GM21619 (cell line): ENCODE measurements around the gene WDR31.
"Not testable (repeated sequence)": the region's sequence is repeated elsewhere in the genome, so short reads cannot be mapped to it uniquely, and the experiment has no call there.

Experiments used
- ATAC-seq: cut with Tn5 transposase; IDR thresholded peaks from one replicate; pipeline ENCODE4 v1.9.1; 2021; ENCODE audit not compliant: unreplicated experiment

Gene WDR31

DNA sequence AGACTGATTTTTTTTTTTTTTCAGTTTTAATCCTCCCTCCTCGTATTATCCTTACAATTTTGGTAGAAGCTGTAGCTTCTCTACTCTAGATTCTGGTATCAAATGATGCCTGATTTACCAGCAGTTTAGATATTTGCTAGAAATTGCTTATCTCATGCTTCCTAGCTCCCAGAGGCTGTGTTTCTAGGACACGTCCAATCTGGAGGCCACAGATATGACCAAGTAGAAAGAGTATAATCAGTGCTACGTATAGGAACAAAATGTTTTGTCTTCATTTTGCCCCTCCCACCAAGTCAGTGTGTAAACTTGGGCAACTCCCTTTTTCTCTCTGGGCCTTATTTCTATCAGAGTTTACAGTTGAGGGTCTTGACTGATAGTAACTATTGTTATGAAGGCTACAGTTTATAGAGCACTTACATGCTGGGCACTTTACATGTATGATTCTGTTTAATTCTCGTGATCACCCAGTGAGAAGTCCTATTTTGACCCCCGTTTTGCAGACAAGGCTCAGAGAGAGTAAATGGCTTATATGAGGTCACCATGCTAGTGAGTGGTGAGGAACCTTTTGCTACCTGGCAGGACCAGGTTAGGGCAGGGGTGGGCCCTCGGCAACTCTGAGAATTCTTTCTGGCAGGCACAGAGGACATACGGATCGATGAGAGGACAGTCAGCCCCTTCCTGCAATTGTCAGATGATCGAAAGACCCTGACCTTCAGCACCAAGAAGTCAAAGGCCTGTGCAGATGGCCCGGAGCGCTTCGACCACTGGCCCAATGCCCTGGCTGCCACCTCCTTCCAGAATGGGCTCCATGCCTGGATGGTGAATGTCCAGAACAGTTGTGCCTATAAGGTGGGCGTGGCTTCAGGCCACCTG is 29.1 kb upstream of the WDR31 start:
- ATAC-seq, result no peak

DNA sequence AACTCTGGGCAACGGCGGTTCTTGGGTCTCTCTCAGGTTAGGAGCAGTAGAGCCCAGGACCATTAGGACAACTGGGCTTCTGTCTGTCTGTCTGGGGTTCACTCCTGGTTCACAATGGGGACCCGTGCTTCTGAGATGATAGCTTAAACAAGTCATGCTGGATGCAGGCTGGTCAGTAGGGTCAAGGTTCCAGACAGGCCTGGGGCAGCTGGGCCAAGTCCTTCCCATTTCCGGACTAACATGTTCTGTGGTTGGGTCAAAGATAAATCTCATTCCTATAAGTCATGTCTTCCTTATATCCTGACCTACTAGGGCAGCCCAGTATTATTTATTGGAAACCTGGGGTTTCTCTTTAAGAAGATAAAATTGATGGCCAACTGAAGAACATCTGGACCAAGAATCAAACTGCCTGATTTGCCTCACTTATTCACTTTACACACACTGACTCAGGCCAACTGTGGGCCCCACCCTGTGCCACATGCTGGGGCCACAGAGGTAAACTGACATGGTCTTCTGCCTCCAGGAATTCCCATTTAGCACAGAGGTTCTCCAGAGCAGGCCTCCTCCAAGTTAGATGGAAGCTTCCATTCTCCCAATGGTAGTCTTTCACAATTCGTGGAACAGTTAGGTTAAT is 28.4 kb upstream of the WDR31 start:
- ATAC-seq, result no peak

DNA sequence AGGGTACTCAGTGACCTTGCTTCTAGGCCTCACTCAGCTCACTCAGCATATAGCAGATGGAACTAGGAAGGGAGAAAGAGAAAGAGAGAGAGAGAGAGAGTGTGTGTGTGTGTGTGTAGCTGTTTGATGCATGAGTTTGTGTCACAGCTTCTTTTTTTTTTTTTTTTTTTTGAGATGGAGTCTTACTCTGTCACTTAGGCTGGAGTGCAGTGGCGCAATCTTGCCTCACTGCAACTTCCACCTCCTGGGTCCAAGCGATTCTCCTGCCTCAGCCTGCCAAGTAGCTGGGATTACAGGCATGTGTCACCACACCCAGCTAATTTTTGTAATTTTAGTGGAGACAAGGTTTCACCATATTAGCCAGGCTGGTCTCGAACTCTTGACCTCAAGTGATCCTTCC is 25.6 kb upstream of the WDR31 start:
- ATAC-seq, result not testable (repeated sequence)

DNA sequence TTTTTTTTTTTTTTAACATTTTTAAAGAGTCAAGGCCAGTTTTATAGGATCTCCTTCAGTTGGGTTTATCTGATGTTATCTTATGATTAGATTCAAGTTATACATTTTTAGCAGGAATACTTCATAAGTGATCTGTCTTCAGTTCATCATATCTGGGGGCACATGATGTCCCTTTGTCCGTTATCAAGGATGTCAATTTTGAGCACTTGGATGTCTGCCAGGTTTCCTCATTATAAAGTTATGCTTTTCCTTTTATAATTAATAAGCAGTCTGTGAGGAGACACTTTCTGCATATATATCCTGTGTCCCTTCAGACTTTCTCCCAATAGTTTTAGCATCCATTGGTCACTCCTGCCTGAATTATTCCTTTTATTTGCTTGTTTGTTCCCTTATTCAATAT is 24.9 kb upstream of the WDR31 start:
- no peak for ATAC-seq

DNA sequence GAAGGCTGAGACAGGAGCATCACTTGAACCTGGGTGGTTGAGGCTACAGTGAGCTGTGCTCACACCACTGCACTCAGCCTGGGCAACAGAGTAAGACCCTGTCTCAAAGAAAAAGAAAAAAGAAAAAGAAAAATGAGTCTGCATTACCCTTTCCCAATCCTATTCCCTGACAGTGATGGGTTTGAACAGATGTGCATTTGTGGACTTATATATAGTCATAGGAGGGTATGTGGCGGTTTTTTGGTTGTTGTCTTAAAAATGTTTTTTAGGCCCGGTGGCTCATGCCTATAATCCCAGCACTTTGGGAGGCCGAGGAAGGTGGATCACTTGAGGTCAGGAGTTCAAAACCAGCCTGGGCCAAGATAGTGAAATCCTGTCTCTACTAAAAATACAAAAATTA is 23.3 kb upstream of the WDR31 start:
- no peak for ATAC-seq

DNA sequence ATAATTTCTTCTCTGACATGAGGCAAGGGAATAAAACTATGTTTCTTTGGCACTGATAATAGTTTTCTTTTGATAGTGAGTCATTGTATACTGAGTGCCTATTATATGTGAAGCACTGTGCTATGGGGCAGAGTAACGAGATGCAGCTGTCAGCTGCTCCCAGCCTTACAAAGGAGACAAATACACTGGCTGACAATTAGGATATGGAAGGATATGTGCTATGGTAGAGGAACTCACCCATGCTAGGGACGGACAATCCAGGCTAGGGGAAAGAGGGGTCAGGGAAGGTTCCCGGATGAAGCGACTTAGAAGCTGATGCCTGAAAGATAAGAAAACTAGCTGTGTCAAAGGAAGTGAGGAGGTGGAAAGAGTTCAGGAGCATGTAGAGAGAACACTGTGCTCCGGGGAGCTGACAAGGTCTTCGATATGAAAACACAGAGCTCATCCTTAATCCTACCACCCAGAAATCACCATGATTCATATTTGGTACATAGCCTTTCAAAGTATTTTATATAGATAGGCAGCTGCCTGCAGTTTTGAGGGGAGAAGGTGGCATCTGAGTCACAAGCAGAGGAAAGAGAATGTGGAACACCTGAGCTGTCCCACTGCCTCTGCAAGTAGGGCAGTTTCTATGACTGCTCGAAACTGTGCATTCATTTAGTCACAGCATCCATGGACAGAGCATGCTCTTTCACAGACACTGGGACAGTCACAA is 21.4 kb upstream of the WDR31 start:
- no peak for ATAC-seq

DNA sequence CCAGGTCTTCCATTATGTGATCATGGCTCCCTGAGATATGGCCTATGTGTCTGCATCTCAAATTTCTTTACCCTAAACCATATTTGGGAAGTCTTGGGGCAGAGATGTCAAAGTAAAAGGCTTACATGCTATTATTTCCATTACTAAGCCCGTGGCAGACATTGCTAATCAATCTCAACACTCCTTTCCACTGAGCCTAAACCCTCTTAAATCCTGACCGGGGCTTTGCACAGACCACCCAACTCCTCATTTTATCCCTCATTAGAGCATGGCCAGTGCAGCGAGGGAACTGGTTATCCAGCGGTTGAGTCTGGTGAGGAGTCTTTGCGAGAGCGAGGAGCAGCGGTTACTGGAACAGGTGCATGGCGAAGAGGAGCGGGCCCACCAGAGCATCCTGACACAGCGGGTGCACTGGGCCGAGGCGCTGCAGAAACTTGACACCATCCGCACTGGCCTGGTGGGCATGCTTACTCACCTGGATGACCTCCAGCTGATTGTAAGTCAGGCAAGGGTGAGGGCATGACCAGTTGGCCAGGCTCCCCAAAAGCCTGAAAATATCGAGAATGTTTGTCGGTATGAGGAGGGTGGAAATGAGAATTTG is 20.3 kb upstream of the WDR31 start:
- no peak for ATAC-seq

DNA sequence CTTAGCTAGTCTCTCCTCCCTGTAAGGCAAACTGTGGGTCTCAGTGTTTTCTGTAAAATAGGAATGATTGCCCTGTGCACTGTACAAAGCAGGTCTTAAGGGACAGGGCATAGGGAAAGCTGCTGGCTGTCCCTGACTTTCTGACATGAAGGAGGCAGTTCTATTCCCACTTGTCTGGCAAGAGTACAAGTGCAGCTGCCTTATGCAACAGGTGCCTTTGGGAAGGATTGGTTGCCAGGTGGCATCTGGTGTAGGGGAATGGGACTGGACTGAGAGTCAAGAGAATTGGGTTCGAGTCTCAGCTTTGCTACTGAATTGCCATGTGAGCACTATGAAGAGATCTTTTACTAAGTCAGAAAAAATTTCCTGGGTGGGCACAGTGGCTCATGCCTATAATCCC is 19.3 kb upstream of the WDR31 start:
- ATAC-seq, result no peak

DNA sequence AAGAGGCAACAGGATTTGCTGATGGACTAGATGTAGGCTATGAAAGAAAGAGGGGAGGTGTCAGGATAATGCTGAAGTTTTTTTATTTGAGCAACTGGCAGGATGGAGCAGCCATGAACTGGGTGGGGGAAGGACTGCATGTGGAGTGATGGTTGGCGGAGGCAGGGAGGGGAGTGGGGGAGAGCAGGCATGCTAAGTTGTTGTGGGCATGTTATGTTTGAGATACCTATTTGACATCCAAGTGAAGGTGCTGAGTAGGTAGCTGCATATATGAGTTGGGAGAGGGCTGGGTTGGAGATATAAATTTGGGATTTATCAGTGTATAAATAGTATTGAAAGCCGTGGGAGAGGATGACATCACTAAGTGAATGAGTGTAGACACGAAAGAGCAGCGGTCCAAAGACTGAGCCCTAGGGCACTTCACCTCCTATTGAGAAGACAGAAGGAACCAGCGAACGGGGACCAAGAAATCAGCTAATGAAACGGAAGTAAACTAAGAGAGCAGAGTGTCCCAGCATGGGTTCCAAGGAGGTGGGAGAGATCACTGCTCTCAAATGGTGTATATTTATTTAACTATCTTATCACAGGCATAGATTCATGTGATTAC is 16.7 kb upstream of the WDR31 start:
- ATAC-seq, result no peak

DNA sequence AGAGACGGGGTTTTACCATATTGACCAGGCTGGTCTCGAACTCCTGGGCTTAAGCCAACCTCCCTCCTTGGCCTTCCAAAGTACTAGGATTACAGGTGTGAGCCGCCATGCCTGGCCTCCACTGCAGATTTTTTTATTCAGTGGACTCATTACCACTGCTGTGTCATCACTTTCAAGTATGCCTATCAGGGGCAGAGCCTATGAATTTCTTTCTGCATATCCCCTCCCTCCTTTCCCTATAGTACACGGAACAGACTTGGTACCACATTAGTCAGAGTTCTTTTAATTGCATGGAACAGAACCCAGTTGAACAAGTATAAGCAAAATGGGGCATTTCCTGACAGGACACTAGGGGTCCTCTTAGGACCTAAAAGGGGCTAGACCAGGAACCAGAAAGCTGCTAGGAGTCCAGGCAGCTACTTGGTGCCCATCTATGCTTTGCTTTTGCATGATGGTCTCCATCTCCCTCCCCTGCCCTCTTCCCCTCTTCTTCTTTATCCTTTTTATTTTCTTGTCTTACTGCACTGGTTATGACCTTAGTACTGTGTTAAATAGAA is 15.0 kb upstream of the WDR31 start:
- ATAC-seq, result no peak

DNA sequence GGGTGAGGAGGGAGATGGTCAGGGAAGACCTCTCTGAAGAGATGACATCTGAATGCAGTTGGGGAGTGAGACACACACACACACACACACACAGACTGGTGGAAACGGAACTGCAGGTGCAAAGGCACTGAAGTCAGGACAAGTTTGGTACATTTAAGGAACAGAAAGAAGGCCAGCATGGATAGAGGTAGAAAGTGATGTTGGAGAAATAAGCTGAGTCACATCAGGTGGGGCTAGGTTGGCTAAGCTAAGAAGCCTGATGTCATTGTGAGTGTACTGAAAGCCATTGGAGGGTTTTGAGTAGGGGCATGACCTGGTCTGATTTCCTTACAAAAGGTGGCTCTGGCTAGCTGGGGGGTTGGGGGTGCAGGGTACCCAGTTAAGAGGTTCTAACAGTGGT is 12.3 kb upstream of the WDR31 start:
- ATAC-seq, result no peak

DNA sequence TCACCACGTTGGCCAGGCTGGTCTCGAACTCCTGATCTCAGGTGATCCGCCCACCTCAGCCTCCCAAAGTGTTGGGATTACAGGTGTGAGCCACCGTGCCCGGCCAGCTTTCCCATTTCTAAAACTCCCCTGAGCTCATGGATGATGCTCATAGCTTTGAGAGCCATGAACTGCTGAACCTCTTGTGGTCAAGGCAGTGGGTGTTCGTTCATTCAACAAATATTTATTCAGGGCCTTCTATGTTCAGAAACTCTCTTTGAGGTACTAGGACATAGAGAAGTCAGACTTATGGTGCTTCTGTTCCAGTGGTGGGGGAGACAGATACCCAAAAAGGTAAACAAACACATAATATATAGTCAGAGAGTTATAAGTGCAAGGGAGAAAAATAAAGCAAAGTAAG is 11.9 kb upstream of the WDR31 start:
- ATAC-seq, result no peak

DNA sequence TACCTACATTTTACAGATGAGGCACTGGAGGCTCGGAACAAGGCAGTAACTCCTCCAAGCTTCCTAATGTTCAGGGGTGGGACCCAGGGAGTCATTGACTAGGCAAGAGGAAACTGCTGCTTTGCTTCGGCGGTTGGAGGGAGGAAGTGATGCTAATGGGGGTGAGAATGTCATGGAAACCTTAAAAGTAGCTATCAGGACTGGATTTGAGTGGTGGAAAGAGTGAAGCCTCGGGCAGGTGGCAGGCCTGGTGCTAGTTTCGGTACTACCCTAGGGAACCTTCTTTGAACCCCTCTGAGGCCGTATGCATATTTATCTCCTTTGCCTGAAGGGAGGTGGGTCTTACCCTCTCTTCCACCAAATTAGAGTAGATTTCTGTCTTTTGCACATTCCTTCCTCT is 10.9 kb upstream of the WDR31 start:
- ATAC-seq, result no peak

DNA sequence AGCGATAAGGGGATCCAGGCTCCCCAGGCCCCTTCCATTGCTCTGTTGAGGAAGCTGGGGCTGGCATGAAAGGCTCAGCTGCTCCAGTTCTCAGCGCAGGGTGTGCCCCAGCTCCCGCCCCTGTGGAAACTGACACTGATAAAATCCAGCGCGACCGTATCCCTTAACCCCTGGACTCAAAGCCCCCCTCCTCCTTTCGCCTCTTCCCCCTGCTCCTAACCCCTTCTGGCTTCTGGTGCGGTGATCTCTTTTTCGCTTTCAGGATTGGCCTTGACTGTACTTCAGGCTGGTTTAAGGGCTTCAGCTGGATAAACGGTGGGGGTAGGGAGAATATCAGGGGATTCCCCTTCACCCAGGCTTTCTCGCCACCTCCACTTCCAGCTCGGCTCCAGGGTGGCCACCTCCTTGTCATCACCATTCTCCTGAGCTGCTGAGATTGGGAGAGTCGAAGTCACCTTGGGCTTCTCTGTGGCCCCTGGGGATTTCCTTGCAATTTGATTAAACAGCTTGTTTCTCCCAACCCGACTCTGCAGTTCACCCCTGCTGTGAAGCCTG is 10.1 kb upstream of the WDR31 start:
- no peak for ATAC-seq

DNA sequence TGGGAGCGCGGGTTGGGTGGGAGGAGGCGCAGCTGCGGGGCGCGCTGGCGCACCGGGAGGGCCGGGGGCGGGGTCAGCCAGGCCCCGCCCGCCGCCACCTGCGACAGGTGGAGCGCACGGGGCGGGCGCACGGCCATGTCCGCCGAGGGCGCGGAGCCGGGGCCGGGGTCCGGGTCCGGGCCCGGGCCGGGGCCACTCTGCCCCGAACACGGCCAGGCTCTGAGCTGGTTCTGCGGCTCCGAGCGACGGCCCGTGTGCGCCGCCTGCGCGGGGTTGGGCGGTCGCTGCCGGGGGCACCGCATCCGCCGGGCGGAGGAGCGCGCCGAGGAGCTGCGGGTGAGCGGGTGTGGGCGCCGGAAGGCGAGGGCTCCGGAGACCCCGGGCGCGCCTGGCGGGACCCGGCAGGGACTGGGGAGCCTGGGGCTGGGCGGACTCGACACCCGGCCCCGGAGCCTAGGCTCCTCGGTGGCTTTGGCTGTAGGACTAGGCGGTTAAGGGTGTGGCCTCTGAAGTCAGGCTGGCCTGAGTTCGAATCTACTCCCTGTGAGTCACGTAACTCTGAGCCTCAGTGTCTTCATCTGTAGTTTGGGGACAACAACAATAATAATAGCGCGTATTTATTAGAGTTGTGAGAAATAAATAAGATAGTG is 9.5 kb upstream of the WDR31 start, which contains the start of gene BSPRY:
BSPRY (plus strand) TSS at position 97 of the 650 bp plus-strand sequence; CDS start at position 136, 39 bp downstream.
- ATAC-seq, result no peak

DNA sequence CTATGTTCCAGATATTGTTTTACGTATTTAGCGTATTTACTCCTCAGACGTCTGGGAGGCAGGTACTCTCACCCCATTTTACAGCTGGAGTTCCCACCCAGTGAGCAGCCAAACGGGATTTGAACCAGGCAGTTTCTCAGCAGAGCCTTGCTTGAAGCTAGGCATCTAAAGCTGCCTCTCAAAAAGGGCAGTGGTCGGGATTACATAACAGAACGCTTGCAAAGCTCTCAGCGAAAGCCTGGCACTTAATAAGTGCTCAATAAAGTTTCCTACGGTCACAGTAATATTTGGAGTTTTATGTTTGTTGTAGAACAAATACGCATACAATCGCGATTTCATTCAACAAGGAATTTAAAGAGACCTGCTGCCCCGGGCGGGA is 9.0 kb upstream of the WDR31 start:
- no peak for ATAC-seq

DNA sequence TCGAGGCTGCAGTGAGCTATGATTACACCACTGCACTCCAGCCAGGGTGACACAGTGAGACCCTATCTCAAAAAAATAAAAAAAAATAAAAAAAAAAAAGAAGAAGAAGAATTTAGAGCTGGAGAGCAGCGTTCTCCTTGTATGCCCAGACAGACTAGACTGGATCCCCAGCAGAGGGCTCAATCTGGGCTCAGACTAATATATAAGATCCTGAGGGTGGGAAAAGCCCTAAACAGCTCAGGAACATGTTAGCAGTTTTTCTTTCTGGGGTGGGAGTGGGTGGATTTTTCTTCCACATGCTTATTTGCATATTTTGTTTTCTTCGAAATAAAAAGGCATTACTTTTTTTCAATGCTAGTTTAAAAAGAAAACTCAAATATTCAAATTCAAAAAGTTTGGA is 8.4 kb upstream of the WDR31 start:
- no peak for ATAC-seq

DNA sequence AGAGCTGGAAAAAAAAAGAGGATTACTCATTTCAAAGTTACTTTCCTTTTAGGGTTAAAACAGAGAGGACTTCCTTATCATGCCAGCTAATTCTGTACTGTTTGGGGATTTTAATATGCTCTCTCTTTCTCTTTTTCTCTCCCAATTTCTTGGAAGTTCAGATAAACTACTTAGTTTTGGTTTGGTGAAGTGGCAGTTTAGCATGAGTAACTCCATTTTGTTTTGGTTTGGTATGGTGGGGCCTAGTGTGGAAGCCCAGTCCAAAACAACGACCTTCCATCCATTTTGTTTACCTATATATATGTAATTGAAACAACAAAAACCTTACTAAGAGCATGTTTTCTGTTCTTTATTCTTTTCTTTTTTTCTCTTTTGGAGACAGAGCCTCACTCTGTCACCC is 5.6 kb upstream of the WDR31 start:
- no peak for ATAC-seq

DNA sequence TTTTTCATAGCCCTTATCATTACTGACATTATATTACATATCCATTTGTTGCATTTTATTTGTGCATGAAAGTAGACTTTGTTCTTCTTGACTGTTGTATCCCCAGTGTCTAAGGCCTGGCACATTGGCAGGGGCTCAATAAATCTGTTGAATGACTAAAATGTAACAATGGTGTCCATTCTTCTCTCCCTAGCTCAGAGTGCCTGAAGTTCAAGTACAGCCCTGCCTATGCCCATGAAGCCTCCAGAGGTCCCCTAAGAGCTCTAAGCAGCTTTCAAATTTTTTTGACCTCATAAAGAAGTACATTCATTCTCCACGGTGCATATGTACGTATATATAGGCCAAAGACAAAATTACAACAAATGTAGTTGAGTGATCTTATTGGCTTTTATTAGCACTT is 5.1 kb upstream of the WDR31 start:
- no peak for ATAC-seq

DNA sequence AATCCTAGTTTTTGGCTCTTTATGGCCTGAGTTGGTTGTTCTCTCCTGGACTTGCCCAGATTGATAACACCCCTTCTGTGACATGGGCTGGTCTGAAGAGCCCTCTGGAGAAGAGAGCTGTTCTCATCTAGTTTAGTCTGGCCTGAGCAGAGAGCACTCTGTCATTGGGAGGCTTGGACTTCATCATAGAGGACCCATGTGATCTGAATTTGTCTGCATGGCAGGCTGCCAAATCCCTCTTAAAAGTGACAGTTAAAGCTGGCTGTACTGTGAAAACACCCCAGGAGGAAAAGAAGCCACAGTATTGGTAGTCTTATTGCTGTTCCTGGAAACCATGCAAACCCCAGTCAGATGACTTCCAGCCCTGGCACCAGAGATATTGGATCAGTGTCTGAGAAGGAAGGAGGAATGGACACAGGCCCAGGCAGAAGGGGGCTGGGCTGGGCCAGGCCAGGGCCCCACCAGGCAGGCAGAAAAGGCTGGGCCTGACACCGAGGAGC is 3.7 kb upstream of the WDR31 start:
- ATAC-seq, result no peak
